Natural killer cell treated with Interleukin-12 subunit alpha and Interleukin-12 subunit beta and Interleukin-15 and Interleukin-18, amount 100 ng/mL, for 72 hours (primary cell): ENCODE data around the gene ACAT2. TPM values are rescaled to one million over a fixed set of nuclear protein-coding genes. Genes with fewer than 3 reads are reported as not detected.
A peak's percentile ranks its signal among the peaks of the same experiment; 100 is the strongest.
"Not testable (repeated sequence)": the region's sequence is repeated elsewhere in the genome, so short reads cannot be mapped to it uniquely, and the experiment has no call there.

ENCODE experiments used
- ATAC-seq, 2 donors: fragments of 150-1000 bp; cut with Tn5 transposase in 1 of 2; sonication (Bioruptor Pico), chemical (Tn5 transposase) in 1 of 2; 2 replicates each; pipeline ENCODE4 v1.10.0; 2021
- DNase-seq: peaks from one replicate; pipeline ENCODE4 v3.0.0; 2022; ENCODE audit warnings: low spot score
- H3K27ac Mint-ChIP-seq, 2 donors: 1 replicate in 1 of 2; 2 replicates in 1 of 2; pipeline ENCODE4 v1.8.0; 2022; ENCODE audit warnings: mixed read lengths in 2 of 2, mild to moderate bottlenecking in 1 of 2, moderate library complexity in 1 of 2
- H3K27me3 Mint-ChIP-seq, 2 donors: 1 replicate in 1 of 2; 2 replicates in 1 of 2; pipeline ENCODE4 v1.8.0; 2022; ENCODE audit warnings: mixed read lengths in 2 of 2
- H3K36me3 Mint-ChIP-seq: one replicate; pipeline ENCODE4 v1.8.0; 2022; ENCODE audit warnings: mixed read lengths
- H3K4me1 Mint-ChIP-seq, 2 donors: 1 replicate in 1 of 2; 2 replicates in 1 of 2; pipeline ENCODE4 v1.8.0; 2022; ENCODE audit warnings: low read depth in 2 of 2, mixed read lengths in 2 of 2, mild to moderate bottlenecking in 1 of 2
- H3K4me3 Mint-ChIP-seq: one replicate; pipeline ENCODE4 v1.8.0; 2022; ENCODE audit warnings: mixed read lengths
- H3K9me3 Mint-ChIP-seq: 2 replicates; pipeline ENCODE4 v1.8.0; 2022; ENCODE audit warnings: mixed read lengths
- total RNA-seq, 2 donors: library from RNA; stranded (reverse); gene quantifications; one replicate each; pipeline ENCODE4 v1.2.3, GENCODE V29; 2022

ACAT2 gene
- total RNA-seq, 2 donors from 2014 or later = 70.0 to 88.7 TPM

DNA sequence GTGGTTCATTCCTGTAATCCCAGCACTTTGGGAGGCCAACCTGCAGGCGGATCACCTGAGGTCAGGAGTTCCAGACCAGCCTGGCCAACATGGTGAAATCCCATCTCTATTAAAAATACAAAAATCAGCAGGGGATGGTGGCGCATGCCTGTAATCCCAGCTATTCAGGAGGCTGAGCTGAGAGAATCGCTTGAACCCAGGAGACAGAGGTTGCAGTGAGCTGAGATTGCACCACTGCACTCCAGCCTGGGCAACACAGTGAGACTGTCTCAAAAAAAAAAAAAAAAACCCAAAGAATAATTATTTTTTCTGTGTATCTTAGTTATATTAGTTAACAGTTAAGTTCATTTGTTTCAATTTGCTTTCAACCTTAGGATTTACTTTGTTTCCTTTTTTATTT lies 36.6 kb upstream of the ACAT2 start:
- H3K36me3 Mint-ChIP-seq = peaks cover 15% of the 10 kb centered on the region
- not testable (repeated sequence) for H3K4me3 Mint-ChIP-seq, ATAC-seq, H3K27me3 Mint-ChIP-seq, DNase-seq, H3K9me3 Mint-ChIP-seq
- peaks cover 21 to 34% of the 10 kb centered on the region in 2 donors for H3K4me1 Mint-ChIP-seq
- H3K27ac Mint-ChIP-seq = peak overlapping the region in 1 of 2 donors; percentile 98

- Mint-ChIP-seq H3K9me3 (peaks cover 4% of the 10 kb centered on the region), H3K4me3 (peak overlapping the region; percentile 98), H3K27me3 (no peaks in the 10 kb centered on the region), H3K27ac (peak overlapping the region; percentile 96 to 98), H3K36me3 (peaks cover 15% of the 10 kb centered on the region), H3K4me1 (peaks cover 29 to 39% of the 10 kb centered on the region in 2 donors)
- peak; percentile 2 to 21 for ATAC-seq
- DNase-seq = no peak
Observed at GRCh38 chr6:159726255-159726917, 35.5 kb upstream of the ACAT2 start.

DNA sequence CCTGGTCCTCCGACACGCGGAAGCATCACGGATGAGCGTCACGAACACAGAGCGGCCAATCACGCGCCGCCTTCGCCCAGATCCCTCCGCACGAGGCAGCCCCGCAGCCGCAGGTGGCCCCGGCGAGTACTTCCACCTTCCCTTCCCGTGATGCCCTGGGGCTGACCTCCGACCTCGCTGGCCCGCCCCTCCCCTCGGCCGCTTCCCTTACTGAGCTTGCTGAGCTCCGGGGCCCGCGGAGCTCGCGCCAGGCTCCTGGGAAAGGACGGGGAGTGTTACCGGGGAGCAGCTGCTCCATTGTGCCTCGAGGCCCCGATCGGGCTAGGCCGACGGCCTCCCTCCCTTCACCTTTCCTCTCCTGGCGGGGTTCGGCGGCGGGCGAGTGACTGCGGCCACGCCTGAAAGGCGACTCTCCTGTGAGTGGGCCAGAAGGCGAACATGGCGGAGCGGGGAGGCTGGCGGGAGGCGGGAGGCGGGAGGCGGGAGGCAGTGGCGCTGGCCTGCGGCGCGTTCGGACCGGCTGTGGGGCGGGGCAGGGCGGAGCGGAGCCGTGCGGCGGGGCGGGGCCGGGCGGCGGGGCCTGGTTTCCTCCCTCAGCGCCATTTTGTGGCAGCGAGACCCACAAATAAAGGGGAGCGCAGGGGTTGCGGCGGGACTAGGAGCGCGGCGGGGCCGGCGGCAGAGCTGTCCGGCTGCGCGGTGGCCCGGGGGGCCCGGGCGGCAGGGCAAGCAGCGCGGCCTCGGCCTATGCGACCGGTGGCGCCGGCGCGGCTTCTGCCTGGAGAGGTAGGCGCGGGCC lies 34.7 kb upstream of the ACAT2 start, which contains the start of gene WTAP:
TSS of gene WTAP (plus strand) at position 589 of the 799 bp plus-strand sequence. CDS start 8,760 bp downstream, outside the sequence.
- Mint-ChIP-seq H3K4me1 (peaks cover 30 to 41% of the 10 kb centered on the region in 2 donors), H3K4me3 (peak within 1 kb of the TSS; percentile 98), H3K27ac (peak within 1 kb of the TSS; percentile 96 to 98), H3K27me3 (no peaks in the 10 kb centered on the region), H3K36me3 (peaks cover 15% of the 10 kb centered on the region), H3K9me3 (peaks cover 4% of the 10 kb centered on the region)
- peak; percentile 94 for ATAC-seq
- peak; percentile 97 for DNase-seq

DNA sequence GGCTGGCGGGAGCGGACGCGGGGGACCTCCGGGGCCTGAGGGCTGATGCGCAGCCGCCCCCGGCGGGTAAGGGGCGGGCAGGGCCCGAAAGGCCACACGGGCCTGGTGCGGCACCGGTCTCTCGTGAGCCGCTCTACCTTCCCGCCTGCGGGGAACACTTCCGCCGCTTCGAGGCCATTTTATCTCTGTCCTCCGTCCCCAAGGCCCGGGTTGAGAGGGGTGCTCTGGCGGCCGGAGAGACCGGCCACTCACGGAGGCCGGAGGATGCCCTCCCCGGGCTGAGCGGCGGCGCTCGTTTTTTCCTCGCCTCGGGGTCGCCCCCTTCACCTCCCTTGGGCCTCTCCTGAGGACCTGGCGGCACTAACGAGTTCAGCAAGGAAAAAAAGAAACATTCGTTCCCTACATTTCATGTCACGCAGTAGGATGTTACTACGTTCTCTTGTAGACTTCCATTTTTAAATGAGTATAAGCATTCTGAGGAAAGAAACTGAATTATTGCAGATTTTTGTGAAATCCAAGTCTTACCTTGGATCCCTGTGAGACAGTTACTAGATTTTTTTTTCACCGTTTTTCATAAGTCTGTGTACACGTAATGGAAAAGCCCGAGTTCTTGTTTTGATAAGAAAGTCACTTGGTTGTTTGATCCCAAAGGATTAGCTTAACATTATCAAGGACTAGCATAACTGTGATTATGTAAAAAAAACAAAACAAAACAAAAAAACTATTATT lies 34.0 kb upstream of the ACAT2 start:
- Mint-ChIP-seq H3K27ac (peak overlapping the region; percentile 91 to 94), H3K4me1 (peaks cover 34 to 46% of the 10 kb centered on the region in 2 donors), H3K27me3 (no peaks in the 10 kb centered on the region), H3K36me3 (peaks cover 14% of the 10 kb centered on the region), H3K4me3 (peak overlapping the region; percentile 94), H3K9me3 (peaks cover 4% of the 10 kb centered on the region)
- peak; percentile 80 for DNase-seq
- ATAC-seq = peak; percentile 65 to 69

DNA sequence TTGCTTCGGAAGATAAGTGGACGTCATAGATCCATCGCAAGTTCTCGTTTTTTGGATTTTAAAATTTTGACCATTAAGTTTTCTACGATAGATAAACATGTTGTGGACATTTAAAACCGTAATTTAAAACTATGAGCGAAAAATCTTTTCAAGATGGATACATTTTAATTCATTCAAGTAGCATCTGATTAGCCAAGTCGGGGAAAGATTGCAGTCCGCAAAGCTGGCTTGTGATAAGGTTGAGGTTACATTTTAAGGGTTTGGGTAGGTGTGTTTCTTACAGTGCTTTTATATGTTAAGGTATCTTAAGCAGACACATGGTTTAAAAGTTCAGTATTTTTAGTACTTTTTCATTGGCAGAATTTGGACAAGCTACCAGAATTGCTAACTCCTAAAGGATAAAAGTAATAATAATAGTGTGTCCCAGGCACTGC lies 33.3 kb upstream of the ACAT2 start:
- Mint-ChIP-seq H3K36me3 (peaks cover 8% of the 10 kb centered on the region), H3K27me3 (no peaks in the 10 kb centered on the region), H3K9me3 (no peaks in the 10 kb centered on the region), H3K4me3 (peak overlapping the region; percentile 94), H3K4me1 (peaks cover 36 to 46% of the 10 kb centered on the region in 2 donors), H3K27ac (peak overlapping the region; percentile 91 to 94)
- no peak for DNase-seq
- no peak for ATAC-seq

GRCh38 chr6:159729598-159730331 lies 32.1 kb upstream of the ACAT2 start:
- Mint-ChIP-seq H3K27ac (peak overlapping the region; percentile 91 to 94), H3K9me3 (no peaks in the 10 kb centered on the region), H3K4me3 (peak overlapping the region; percentile 94), H3K27me3 (no peaks in the 10 kb centered on the region), H3K36me3 (peaks cover 8% of the 10 kb centered on the region), H3K4me1 (peaks cover 41 to 56% of the 10 kb centered on the region in 2 donors)
- DNase-seq (no peak), ATAC-seq (no peak)

DNA sequence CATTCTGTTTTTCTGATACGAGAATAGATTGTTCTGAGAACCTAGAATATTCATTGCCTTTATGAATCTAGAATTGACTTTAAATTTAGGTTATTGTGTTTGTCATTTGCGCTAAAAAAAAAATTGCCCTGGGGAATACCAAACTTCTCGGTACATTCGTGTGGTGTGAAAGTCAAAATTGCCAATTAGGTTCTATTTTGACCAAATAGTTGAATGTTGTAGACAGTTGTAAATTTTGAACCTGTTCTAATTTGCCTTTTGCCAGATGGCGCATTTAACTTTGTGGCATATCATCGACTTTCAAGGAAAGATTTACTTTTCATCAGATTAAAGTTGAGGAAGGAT lies 31.5 kb upstream of the ACAT2 start:
- H3K27ac Mint-ChIP-seq = peak overlapping the region in 1 of 2 donors; percentile 94
- no peak for ATAC-seq
- H3K36me3 Mint-ChIP-seq = peaks cover 8% of the 10 kb centered on the region
- H3K4me1 Mint-ChIP-seq = peaks cover 41 to 56% of the 10 kb centered on the region in 2 donors
- peak overlapping the region; percentile 94 for H3K4me3 Mint-ChIP-seq
- H3K27me3 Mint-ChIP-seq = no peaks in the 10 kb centered on the region
- DNase-seq = no peak
- H3K9me3 Mint-ChIP-seq = no peaks in the 10 kb centered on the region

DNA sequence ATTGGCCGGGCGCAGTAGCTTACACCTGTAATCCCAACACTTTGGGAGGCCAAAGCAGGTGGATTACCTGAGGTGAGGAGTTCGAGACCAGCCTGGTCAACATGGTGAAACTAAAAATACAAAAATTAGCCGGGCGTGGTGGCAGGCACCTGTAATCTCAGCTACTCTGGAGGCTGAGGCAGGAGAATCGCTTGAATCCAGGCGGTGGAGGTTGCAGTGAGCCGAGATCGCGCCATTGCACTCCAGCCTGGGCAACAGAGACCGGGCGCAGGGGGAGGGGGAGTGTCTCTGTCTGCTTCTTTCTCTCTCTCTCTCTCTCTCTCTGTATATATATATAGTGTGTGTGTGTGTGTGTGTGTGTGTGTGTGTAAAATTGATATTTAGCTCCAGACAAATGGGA lies 29.3 kb upstream of the ACAT2 start:
- H3K36me3 Mint-ChIP-seq, ATAC-seq, DNase-seq, H3K27me3 Mint-ChIP-seq, H3K9me3 Mint-ChIP-seq: not testable (repeated sequence)
- peaks cover 39 to 46% of the 10 kb centered on the region in 2 donors for H3K4me1 Mint-ChIP-seq
- peak overlapping the region; percentile 43 for H3K4me3 Mint-ChIP-seq
- H3K27ac Mint-ChIP-seq = peak overlapping the region in 1 of 2 donors; percentile 82

- peak; percentile 59 to 62 for ATAC-seq
- not testable (repeated sequence) for H3K36me3 Mint-ChIP-seq, H3K27me3 Mint-ChIP-seq, DNase-seq, H3K9me3 Mint-ChIP-seq
- Mint-ChIP-seq H3K4me1 (peaks cover 45 to 50% of the 10 kb centered on the region in 2 donors), H3K27ac (peak overlapping the region in 1 of 2 donors; percentile 82), H3K4me3 (peak overlapping the region; percentile 43)
Observed at GRCh38 chr6:159733395-159733794, 28.4 kb upstream of the ACAT2 start.

- Mint-ChIP-seq H3K27me3 (no peaks in the 10 kb centered on the region), H3K36me3 (peaks cover 6% of the 10 kb centered on the region), H3K27ac (peak overlapping the region in 1 of 2 donors; percentile 25), H3K9me3 (no peaks in the 10 kb centered on the region), H3K4me1 (peaks cover 29 to 35% of the 10 kb centered on the region in 2 donors), H3K4me3 (no peak overlapping the region)
- ATAC-seq = no peak
- DNase-seq = no peak
Observed at GRCh38 chr6:159736908-159737307, 24.9 kb upstream of the ACAT2 start.

- Mint-ChIP-seq H3K27me3 (no peaks in the 10 kb centered on the region), H3K4me3 (no peak overlapping the region), H3K4me1 (peaks cover 10 to 19% of the 10 kb centered on the region in 2 donors), H3K36me3 (peaks cover 12% of the 10 kb centered on the region), H3K9me3 (no peaks in the 10 kb centered on the region), H3K27ac (peak overlapping the region; percentile 31 to 35)
- DNase-seq (no peak), ATAC-seq (no peak)
Observed at GRCh38 chr6:159739341-159739740, 22.5 kb upstream of the ACAT2 start.

DNA sequence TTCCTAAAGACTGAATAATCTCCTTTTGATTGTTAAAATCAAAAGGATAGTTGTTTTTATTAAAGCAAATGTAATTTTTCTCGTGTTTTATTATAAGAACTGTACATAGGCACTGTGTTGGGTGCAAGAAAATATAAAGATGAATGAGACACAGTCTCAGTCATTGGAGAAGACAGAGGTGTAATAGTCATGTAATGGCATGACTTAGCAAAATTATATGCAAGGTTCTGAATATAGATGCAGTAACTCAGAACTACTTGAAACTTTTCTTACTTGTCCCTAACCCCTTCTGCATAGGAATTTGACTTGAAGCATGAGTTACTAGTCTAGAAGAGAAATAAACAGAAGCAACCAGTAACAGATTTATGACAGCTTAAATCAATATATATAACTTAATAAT lies 19.7 kb upstream of the ACAT2 start:
- ATAC-seq (no peak), DNase-seq (no peak)
- no peaks in the 10 kb centered on the region for H3K27me3 Mint-ChIP-seq
- H3K4me1 Mint-ChIP-seq = peaks cover 22 to 25% of the 10 kb centered on the region in 2 donors
- H3K9me3 Mint-ChIP-seq = no peaks in the 10 kb centered on the region
- peaks cover 30% of the 10 kb centered on the region for H3K36me3 Mint-ChIP-seq
- no peak overlapping the region for H3K27ac Mint-ChIP-seq
- no peak overlapping the region for H3K4me3 Mint-ChIP-seq

GRCh38 chr6:159745081-159745480 lies 16.8 kb upstream of the ACAT2 start:
- ATAC-seq (no peak), DNase-seq (no peak)
- H3K9me3 Mint-ChIP-seq = no peaks in the 10 kb centered on the region
- H3K36me3 Mint-ChIP-seq = peaks cover 45% of the 10 kb centered on the region
- peak overlapping the region; percentile 35 to 61 for H3K27ac Mint-ChIP-seq
- H3K4me3 Mint-ChIP-seq = no peak overlapping the region
- no peaks in the 10 kb centered on the region for H3K27me3 Mint-ChIP-seq
- H3K4me1 Mint-ChIP-seq = peaks cover 14 to 16% of the 10 kb centered on the region in 2 donors
